SK-N-SH (cell line): ENCODE measurements around the gene MRC1. TPM values are rescaled to one million over a fixed set of nuclear protein-coding genes. Genes with fewer than 3 reads are reported as not detected.

Experiments
- CTCF ChIA-PET: fragments of 300-600, 350-600 bp; formaldehyde crosslinking; extraction: SDS; loops from one replicate; lab custom pipeline; 2021; lab: Yijun Ruan, JAX
- POLR2A ChIA-PET: fragments of 350-600 bp; sonication (Branson Sonifier 250); formaldehyde crosslinking; extraction: SDS; loops from one replicate; lab custom pipeline; 2020; ENCODE audit warnings: antibody characterized with exemption, inconsistent platforms; lab: Yijun Ruan, JAX
- DNase-seq: peaks from one replicate; pipeline ENCODE4 v3.0.0; 2012
- H2AFZ ChIP-seq: fragments of 200-600 bp; sonication (generic); 2 replicates; pipeline ENCODE4 v1.8.1; 2016; ENCODE audit warnings: antibody characterized with exemption, mild to moderate bottlenecking, low read depth
- H3F3A ChIP-seq: fragments of 200-600 bp; sonication (generic); replicated peaks from 2 replicates; pipeline ENCODE3; 2016; ENCODE audit warnings: antibody characterized with exemption, mild to moderate bottlenecking; ENCODE audit not compliant: insufficient read depth
- H3K27ac ChIP-seq, 2 experiments: fragments of 200-500 bp in 1 of 2; fragments of 200-600 bp in 1 of 2; sonication (Bioruptor generic) in 1 of 2; sonication (generic), shearing (Covaris generic) in 1 of 2; 2 replicates each; pipeline versions ENCODE4 v1.5.1 to v1.6.1; 2014 to 2016; ENCODE audit warnings: low read depth in 2 of 2, inconsistent platforms in 1 of 2, low read length in 1 of 2, mild to moderate bottlenecking in 1 of 2, mixed read lengths in 1 of 2
- H3K27me3 ChIP-seq: fragments of 200-600 bp; sonication (generic), shearing (Covaris generic); 2 replicates; pipeline ENCODE4 v1.6.1; 2016; ENCODE audit warnings: mixed run types; ENCODE audit not compliant: insufficient read depth
- H3K36me3 ChIP-seq, 2 experiments: fragments of 200-500 bp in 1 of 2; fragments of 200-600 bp in 1 of 2; sonication (Bioruptor generic) in 1 of 2; sonication (generic) in 1 of 2; replicated peaks in 1 of 2; 2 replicates each; pipeline versions ENCODE3 to v1.5.1; 2014 to 2016; ENCODE audit warnings: low read length in 1 of 2, mild to moderate bottlenecking in 1 of 2; ENCODE audit not compliant: insufficient read depth in 2 of 2, control insufficient read depth in 1 of 2
- H3K4me1 ChIP-seq, 2 experiments: fragments of 200-500 bp in 1 of 2; fragments of 200-600 bp in 1 of 2; sonication (Bioruptor generic) in 1 of 2; sonication (generic), shearing (Covaris generic) in 1 of 2; 2 replicates each; pipeline versions ENCODE4 v1.5.1 to v1.6.1; 2014 to 2016; ENCODE audit warnings: low read depth in 1 of 2, low read length in 1 of 2, mixed run types in 1 of 2; ENCODE audit not compliant: insufficient read depth in 2 of 2, control insufficient read depth in 1 of 2
- H3K4me2 ChIP-seq: fragments of 200-600 bp; sonication (generic), shearing (Covaris generic); 2 replicates; pipeline ENCODE4 v1.6.1; 2017; ENCODE audit warnings: mixed run types
- H3K4me3 ChIP-seq, 2 experiments: fragments of 200-500 bp in 1 of 2; fragments of 200-600 bp in 1 of 2; sonication (Bioruptor generic) in 1 of 2; sonication (generic), shearing (Covaris generic) in 1 of 2; 2 replicates each; pipeline versions ENCODE4 v1.5.1 to v1.8.1; 2014 to 2016; ENCODE audit warnings: low read depth in 2 of 2, inconsistent platforms in 1 of 2, low read length in 1 of 2, mild to moderate bottlenecking in 1 of 2, mixed read lengths in 1 of 2, moderate library complexity in 1 of 2
- H3K79me2 ChIP-seq: fragments of 200-600 bp; sonication (generic); 2 replicates; pipeline ENCODE4 v1.8.1; 2017; ENCODE audit warnings: mild to moderate bottlenecking; ENCODE audit not compliant: insufficient read depth
- H3K9ac ChIP-seq: fragments of 200-600 bp; sonication (generic); 2 replicates; pipeline ENCODE4 v1.6.1; 2017; ENCODE audit warnings: mixed run types
- H3K9me2 ChIP-seq: fragments of 200-600 bp; sonication (generic); 2 replicates; pipeline ENCODE4 v1.6.1; 2017; ENCODE audit warnings: mixed run types
- H3K9me3 ChIP-seq: fragments of 200-600 bp; sonication (generic); 2 replicates; pipeline ENCODE4 v1.6.1; 2017; ENCODE audit warnings: mixed run types, mild to moderate bottlenecking, moderate library complexity
- H4K20me1 ChIP-seq: fragments of 200-600 bp; sonication (generic); 2 replicates; pipeline ENCODE4 v1.6.1; 2017; ENCODE audit warnings: mild to moderate bottlenecking, mixed run types; ENCODE audit not compliant: insufficient read depth
- CTCF ChIP-seq: fragments of 200-600 bp; sonication (generic); IDR thresholded peaks from 2 replicates; pipeline ENCODE4 v1.6.1; 2017; ENCODE audit warnings: antibody characterized with exemption, mild to moderate bottlenecking, moderate library complexity
- EP300 ChIP-seq, 2 experiments: IDR thresholded peaks; 2 replicates each; pipeline versions ENCODE4 v1.4.0 to v1.6.1; 2012; ENCODE audit warnings: borderline replicate concordance in 1 of 2, low read depth in 1 of 2, low read length in 1 of 2
- FOSL2 ChIP-seq: IDR thresholded peaks from 2 replicates; pipeline ENCODE4 v1.4.0; 2012; ENCODE audit warnings: low read depth, mild to moderate bottlenecking, moderate library complexity, borderline replicate concordance
- FOXJ3 ChIP-seq: sonication (generic); formaldehyde crosslinking; IDR thresholded peaks from 2 replicates; pipeline ENCODE4 v1.5.1; 2020; ENCODE audit warnings: mild to moderate bottlenecking, missing genetic modification reagents
- IRF3 ChIP-seq: fragments of 150-350 bp; IDR thresholded peaks from 2 replicates; pipeline ENCODE4 v1.6.1; 2016; ENCODE audit warnings: mild to moderate bottlenecking, low read depth, low read length
- JUND ChIP-seq: IDR thresholded peaks from 2 replicates; pipeline ENCODE4 v1.4.0; 2012
- MAX ChIP-seq: IDR thresholded peaks from 2 replicates; pipeline ENCODE4 v1.4.0; 2012; ENCODE audit warnings: low read depth
- MXI1 ChIP-seq: IDR thresholded peaks from 2 replicates; pipeline ENCODE4 v1.6.1; 2012; ENCODE audit warnings: mild to moderate bottlenecking, low read depth, low read length, improper control_type of control experiment
- NFIC ChIP-seq: IDR thresholded peaks from 2 replicates; pipeline ENCODE4 v1.4.0; 2012; ENCODE audit warnings: borderline replicate concordance
- NRF1 ChIP-seq: IDR thresholded peaks from 2 replicates; pipeline ENCODE4 v1.6.1; 2012; ENCODE audit warnings: low read depth, mild to moderate bottlenecking, low read length
- PBX3 ChIP-seq: IDR thresholded peaks from 2 replicates; pipeline ENCODE4; 2012
- RAD21 ChIP-seq: IDR thresholded peaks from 2 replicates; pipeline ENCODE4 v1.6.1; 2012; ENCODE audit warnings: mild to moderate bottlenecking, low read length
- SIN3A ChIP-seq: IDR thresholded peaks from 2 replicates; pipeline ENCODE4 v1.6.1; 2012; ENCODE audit warnings: low read depth, mild to moderate bottlenecking, low read length, moderate library complexity, borderline replicate concordance
- TCF12 ChIP-seq: IDR thresholded peaks from 2 replicates; pipeline ENCODE4 v1.4.0; 2012
- USF1 ChIP-seq: IDR thresholded peaks from 2 replicates; pipeline ENCODE4 v1.4.0; 2012; ENCODE audit warnings: low read depth, borderline replicate concordance
- YY1 ChIP-seq: IDR thresholded peaks from 2 replicates; pipeline ENCODE4 v1.4.0; 2012; ENCODE audit warnings: low read depth, mild to moderate bottlenecking
- ZBTB33 ChIP-seq: IDR thresholded peaks from 2 replicates; pipeline ENCODE4 v1.4.0; 2012; ENCODE audit warnings: low read depth, borderline replicate concordance
- WGBS: methylation state at CpG from one replicate; pipeline ENCODE4 v1.1.6; 2017; ENCODE audit warnings: low lambda C conversion rate; 5-methylcytosine and 5-hydroxymethylcytosine counted together
- polyA plus RNA-seq, 3 experiments: library from polyadenylated mRNA; depleted of rRNA; stranded (reverse); fragments of >200 nt; gene quantifications; 2 replicates each; pipeline ENCODE4 v1.2.3, GENCODE V29; 2012

MRC1 gene
- polyA plus RNA-seq, 1 of the 3 experiments (the other 2 are of a cell fraction): not detected

GRCh38 chr10:17816199-17816598, 7.1 kb downstream of the MRC1 start:
- Histone ChIP-seq H3K4me2 (no peak overlapping the region), H3K36me3 (no peaks in the 10 kb centered on the region), H3K9me2 (no peaks in the 10 kb centered on the region), H3K27me3 (no peaks in the 10 kb centered on the region), H3K4me3 (no peak overlapping the region), H3F3A (no peaks in the 10 kb centered on the region)
- 87% methylated on average over 7 of the region's 7 CpGs for WGBS
- CTCF ChIA-PET: no interaction called here
- no peak for TF ChIP-seq YY1
- no peak for TF ChIP-seq FOXJ3
- TF ChIP-seq NRF1: no peak
- TF ChIP-seq ZBTB33: no peak
- TF ChIP-seq SIN3A: no peak
- TF ChIP-seq IRF3: no peak
- TF ChIP-seq CTCF: no peak
- TF ChIP-seq FOSL2: no peak
- no peak for TF ChIP-seq JUND
- TF ChIP-seq EP300 (IDR thresholded peaks at IDR 0.05; ENCODE audit: borderline replicate concordance in 1 of 2, low read depth in 1 of 2, low read length in 1 of 2): no peak
- TF ChIP-seq, all 33 proteins: peak for 0
- Histone ChIP-seq H3K27ac (no peak overlapping the region), H2AFZ (no peak overlapping the region), H3K9me3 (no peaks in the 10 kb centered on the region), H3K9ac (no peak overlapping the region), H3K4me1 (no peaks in the 10 kb centered on the region), H3K79me2 (no peaks in the 10 kb centered on the region), H4K20me1 (no peaks in the 10 kb centered on the region)
- DNase-seq: no peak
- POLR2A ChIA-PET: no interaction called here

- WGBS: 93% methylated on average over 1 of the region's 1 CpG
- Histone ChIP-seq H3K36me3 (no peaks in the 10 kb centered on the region), H4K20me1 (no peaks in the 10 kb centered on the region), H3F3A (no peaks in the 10 kb centered on the region), H3K27ac (no peak overlapping the region), H3K9me2 (no peaks in the 10 kb centered on the region), H3K4me2 (no peak overlapping the region), H3K4me3 (no peak overlapping the region), H3K9ac (no peak overlapping the region), H3K9me3 (no peaks in the 10 kb centered on the region), H3K27me3 (no peaks in the 10 kb centered on the region), H2AFZ (no peak overlapping the region), H3K79me2 (no peaks in the 10 kb centered on the region), H3K4me1 (no peaks in the 10 kb centered on the region)
- DNase-seq: no peak
- ChIA-PET POLR2A (no interaction called here), CTCF (no interaction called here)
- no peak for TF ChIP-seq FOXJ3
- TF ChIP-seq SIN3A: no peak
- TF ChIP-seq MAX: no peak
- TF ChIP-seq YY1: no peak
- TF ChIP-seq PBX3: no peak
- no peak for TF ChIP-seq RAD21
- no peak for TF ChIP-seq ZBTB33
- TF ChIP-seq NFIC: no peak
- no peak for TF ChIP-seq USF1
- no peak for TF ChIP-seq TCF12
- no peak for TF ChIP-seq MXI1
- no peak for TF ChIP-seq JUND
These were observed 8.2 kb downstream of the MRC1 start for GRCh38 chr10:17817316-17817715.
